Measurements from ENCODE around the gene GJD3.

GJD3 gene

DNA sequence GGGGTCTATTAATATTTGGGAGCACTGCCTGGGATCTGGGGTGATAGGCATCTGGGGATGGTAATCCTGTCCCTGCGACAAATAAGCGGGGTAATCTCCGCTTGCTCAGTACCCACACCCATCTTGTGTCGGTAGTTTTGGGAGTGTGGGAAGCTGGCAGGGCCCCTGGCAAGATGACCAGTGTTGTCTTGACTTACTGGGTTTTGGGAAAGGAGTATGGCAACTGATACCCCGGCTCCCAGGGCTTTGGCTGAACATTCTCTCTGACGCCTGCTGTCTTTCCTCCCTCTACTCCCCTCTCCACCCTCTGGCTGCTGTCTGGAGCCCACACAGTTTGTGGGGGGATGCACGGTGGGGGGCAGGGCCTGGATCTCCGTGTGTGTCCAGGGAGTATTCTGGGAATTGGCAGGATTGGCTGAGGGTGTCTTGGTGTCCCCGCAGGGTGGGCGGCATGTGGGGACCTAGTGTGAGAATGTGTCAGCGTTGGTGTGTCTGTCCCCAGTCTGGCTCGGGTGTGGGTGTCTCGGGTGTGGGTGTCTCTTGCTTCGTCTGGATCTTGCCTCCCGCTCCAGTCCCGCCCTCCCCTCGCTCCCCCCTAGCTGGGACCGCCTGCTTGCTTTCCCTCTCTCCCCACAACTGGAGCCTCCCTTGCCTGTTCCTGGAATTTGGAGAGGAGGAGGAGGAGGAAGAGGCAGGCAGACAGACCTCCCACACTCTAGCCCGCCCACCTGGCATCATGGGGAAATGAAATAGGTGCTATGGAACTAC is 43.6 kb downstream of the GJD3 start:
- DNase-seq = no peak

- no peak for DNase-seq
Observed at GRCh38 chr17:40319651-40320540, 44.6 kb downstream of the GJD3 start.

DNA sequence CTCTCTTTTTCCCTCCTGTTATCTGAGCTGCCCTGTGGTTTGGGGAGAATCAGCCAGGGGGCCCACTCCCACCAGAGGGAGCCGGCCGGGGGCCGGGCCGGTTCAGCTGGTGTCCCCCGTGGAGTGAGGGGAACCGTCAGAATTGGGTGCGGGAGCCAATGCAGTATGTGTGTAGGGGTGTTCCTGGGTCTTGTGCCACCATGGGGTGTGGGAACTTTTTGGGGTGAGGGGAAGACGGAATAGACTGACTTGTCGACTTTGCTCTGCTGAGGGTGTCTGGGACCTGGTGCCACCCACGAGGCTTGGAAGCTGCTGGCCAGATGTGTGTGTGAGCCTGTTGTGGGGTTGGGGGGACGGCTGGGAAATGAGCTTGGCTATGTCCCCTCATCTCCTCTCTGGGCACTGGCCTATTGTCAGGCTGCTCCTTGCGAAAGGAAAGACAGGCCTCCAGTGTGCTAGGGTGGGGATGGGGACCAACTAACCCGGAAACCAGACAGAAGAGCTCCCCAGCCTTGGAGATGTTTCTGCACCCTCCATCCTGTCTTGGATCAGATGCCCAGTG is 45.6 kb downstream of the GJD3 start:
- no peak for DNase-seq

- peak; percentile 93 for DNase-seq
Observed at GRCh38 chr17:40317880-40318829, 46.4 kb downstream of the GJD3 start.

DNA sequence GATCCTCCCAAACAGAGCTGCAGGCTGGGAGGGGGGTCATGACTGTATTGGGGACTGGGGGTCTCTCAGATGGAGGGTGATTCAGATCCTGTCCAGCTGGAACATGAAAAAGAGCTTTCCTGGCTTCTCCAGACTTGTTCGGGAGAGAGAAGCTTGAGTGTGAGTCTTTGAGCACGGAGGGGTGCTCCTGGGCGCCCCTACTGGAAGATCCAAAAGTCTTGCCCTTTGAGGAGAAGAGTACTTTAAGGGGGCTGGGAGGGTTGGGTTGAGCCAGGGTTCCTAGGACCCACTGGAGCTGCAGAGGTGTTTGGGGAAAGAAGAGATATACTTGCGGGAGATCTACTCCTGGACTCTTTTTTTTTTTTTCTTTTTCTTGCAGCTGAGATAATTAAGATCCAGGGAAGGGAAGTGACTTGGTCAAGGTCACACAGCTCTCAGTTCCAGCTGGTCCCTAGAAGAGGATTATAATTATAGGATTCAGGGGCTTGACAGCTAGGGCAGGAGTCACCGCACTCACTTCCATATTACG is 47.1 kb downstream of the GJD3 start:
- peak; percentile 27 for DNase-seq

- DNase-seq = no peak
Observed at GRCh38 chr17:40316571-40317344, 47.8 kb downstream of the GJD3 start.

GRCh38 chr17:40315678-40316570 is 48.6 kb downstream of the GJD3 start:
- no peak for DNase-seq

- DNase-seq = no peak
Observed at GRCh38 chr17:40315206-40315605, 49.3 kb downstream of the GJD3 start.

DNA sequence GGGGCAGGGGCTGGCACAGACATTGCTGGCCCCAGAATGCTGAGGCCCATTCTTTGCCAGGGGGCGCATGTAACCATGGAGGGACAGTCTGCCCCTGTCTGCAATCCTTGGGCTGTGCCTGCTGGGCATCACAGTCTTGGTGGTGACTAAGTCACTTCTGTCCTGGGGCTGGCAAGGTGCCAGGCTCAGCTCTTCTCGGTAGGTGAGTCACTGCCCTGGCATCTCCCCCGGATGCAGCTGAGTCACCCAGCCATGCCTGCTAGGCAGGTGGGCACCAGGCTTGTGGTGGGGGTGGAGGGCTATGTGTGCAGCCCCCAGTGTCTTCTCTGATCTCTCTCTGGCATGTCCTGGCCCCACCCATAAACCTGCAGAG is 50.0 kb downstream of the GJD3 start:
- peak; percentile 62 for DNase-seq

DNA sequence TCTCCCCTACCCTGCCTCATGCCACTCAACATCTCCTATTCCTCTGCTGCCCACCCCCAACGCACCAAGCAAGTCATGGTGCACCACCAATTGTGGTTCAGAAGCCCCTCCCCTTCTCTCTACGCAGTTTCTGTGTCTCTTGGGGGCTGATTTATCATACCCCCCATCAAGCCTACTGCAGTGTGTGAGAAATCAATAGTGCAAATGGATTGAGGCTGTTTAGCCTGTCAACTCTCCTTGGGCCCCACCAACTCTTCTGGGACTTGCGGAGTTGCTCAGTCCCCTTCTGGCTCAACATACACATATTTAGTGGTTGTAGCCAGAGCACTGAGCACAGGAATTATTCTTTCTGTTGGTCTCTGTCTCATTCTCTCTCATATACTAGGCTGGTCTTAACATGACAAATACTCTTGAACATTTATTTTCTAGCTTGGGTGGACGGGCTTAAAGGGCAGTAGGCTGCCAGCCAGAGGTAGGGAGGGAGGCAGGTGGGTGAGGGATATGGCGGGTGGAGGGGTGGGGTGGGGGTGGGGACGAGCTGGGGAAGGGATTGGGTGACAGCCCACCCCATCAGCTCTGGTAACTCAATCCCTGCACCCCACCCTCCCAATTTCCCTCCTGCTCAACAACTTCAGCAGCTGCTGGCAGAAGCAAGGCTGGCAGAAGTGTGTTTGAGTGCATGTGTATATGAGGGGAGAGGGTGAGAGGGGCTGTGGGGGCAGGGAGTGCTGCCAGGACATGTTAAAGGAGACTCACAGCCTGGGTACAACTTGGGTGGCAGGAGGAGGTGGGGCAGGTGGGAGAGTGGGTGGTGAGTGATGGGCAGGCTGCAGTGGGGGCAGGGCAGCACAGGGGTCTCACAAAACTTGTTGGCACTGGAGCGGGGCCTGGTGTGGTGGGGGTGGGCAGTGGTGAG is 50.6 kb downstream of the GJD3 start:
- DNase-seq = peak; percentile 94

Data from NCI-H2171 (cell line).